Fibroblast of mammary gland (primary cell): ENCODE results near the gene MRPL53.

ENCODE experiments used
- DNase-seq: peaks from one replicate; pipeline ENCODE4 v3.0.0-alpha.2; 2010; ENCODE audit warnings: low read depth
- H3K4me3 ChIP-seq: 2 replicates; pipeline ENCODE4 v1.5.1; 2011; ENCODE audit warnings: low read depth, mild to moderate bottlenecking, low read length, moderate library complexity; ENCODE audit not compliant: control insufficient read depth
- CTCF ChIP-seq: conservative IDR thresholded peaks from 2 replicates; pipeline ENCODE4 v1.5.1; 2011; ENCODE audit warnings: low read depth, low read length, inconsistent platforms; ENCODE audit not compliant: control insufficient read depth, insufficient read depth

Gene MRPL53

GRCh38 chr2:74496997-74497776 lies 24.7 kb upstream of the MRPL53 start:
- no peak overlapping the region for H3K4me3 ChIP-seq
- no peak for TF ChIP-seq CTCF
- no peak for DNase-seq

GRCh38 chr2:74495440-74495839 lies 23.0 kb upstream of the MRPL53 start:
- no peak overlapping the region for H3K4me3 ChIP-seq
- no peak for TF ChIP-seq CTCF
- no peak for DNase-seq

DNA sequence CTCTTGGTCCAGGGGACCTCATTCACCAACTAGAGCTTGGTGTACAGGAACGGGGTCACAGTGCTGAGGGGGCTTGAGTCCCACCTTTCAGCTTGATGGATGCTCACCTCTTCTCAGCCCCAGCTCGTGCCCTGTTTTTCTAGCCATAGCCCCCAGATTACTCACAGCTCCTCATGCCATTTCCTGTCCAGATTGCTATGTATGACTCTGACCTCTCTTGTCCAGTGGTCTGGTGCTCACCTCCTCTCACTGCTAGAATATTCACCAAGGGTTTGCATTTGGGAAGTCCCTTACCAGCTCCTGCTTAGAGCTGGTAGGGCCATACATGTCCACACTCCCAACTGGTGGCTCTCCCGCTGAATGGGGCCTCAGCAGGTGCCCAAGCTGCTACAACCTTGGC lies 21.1 kb upstream of the MRPL53 start:
- no peak for TF ChIP-seq CTCF
- DNase-seq = no peak
- no peak overlapping the region for H3K4me3 ChIP-seq

DNA sequence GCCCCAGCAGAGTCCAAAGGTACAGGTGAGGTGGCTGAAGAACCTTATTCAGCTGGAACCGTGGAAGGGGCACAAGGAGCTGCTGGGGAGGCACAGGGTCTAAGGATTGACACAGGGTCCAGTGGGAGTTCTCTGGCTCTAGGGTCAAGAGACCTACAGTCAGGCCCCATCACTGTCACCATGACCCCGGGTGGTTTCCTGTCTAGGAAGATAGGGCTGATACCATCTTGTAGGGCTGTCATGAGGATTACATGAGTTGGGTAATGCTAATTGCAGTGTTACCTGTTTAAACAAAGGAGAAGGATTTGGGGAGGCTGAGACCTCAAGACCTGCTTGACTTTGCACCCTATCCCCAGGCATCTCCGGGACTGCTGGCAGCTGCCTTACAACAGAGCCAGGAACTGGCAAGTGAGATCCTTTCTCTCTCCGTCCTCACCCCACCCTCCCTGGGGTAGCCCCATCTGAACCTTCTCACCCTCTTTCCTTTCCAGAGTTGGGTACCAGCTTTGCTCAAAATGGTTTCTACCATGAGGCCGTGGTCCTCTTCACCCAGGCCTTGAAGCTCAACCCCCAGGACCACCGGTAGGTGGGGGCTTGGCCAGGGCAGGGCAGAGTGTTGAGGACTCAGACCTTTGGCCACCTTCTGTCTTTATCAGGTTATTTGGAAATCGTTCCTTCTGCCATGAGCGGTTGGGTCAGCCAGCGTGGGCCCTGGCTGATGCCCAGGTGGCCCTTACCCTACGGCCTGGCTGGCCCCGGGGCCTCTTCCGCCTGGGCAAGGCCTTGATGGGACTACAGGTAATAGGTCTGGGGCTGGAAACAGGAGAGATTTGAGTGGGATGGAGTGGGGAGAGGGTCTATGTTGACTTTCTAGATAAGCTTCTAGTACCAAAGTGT lies 19.4 kb upstream of the MRPL53 start:
- TF ChIP-seq CTCF = no peak

GRCh38 chr2:74489906-74490305 lies 17.4 kb upstream of the MRPL53 start:
- H3K4me3 ChIP-seq = no peak overlapping the region
- TF ChIP-seq CTCF = no peak
- no peak for DNase-seq

More for the DNA sequence above, 19.4 kb upstream of the MRPL53 start:
- no peak overlapping the region for H3K4me3 ChIP-seq
- DNase-seq = no peak

- DNase-seq = no peak
- TF ChIP-seq CTCF = no peak
- no peak overlapping the region for H3K4me3 ChIP-seq
Measured at GRCh38 chr2:74488643-74489481, 16.4 kb upstream of the MRPL53 start.
